Lung (tissue), 12 donors: ENCODE measurements around the gene ZNF564. TPM values are rescaled to one million over a fixed set of nuclear protein-coding genes. Genes with fewer than 3 reads are reported as not detected.
"Not testable (repeated sequence)": the region's sequence is repeated elsewhere in the genome, so short reads cannot be mapped to it uniquely, and the experiment has no call there.

ENCODE experiments used
- ATAC-seq: fragments of 200-7000 bp; cut with Tn5 transposase; one replicate; pipeline ENCODE4 v1.9.1; 2020; ENCODE audit warnings: moderate number of reproducible peaks; ENCODE audit not compliant: insufficient read depth, low FRiP score
- DNase-seq, 3 donors: peaks; one replicate each; pipeline ENCODE4 v3.0.0-alpha.2; 2013 to 2017
- H3K27ac ChIP-seq, 2 donors: one replicate each; pipeline ENCODE4 v1.5.1; 2013; ENCODE audit warnings: mild to moderate bottlenecking in 2 of 2, moderate library complexity in 2 of 2, control low read depth in 1 of 2, inconsistent platforms in 1 of 2, low read depth in 1 of 2, low read length in 1 of 2
- H3K27me3 ChIP-seq, 3 donors: one replicate each; pipeline ENCODE4 v1.5.1; 2013; ENCODE audit warnings: low read length in 2 of 3; ENCODE audit not compliant: control insufficient read depth in 3 of 3, insufficient read depth in 3 of 3
- H3K36me3 ChIP-seq, 4 donors: one replicate each; pipeline ENCODE4 v1.5.1; 2013; ENCODE audit warnings: low read length in 4 of 4, mild to moderate bottlenecking in 1 of 4, moderate library complexity in 1 of 4; ENCODE audit not compliant: control insufficient read depth in 4 of 4, insufficient read depth in 4 of 4
- H3K4me1 ChIP-seq, 5 donors: one replicate each; pipeline ENCODE4 v1.5.1; 2013; ENCODE audit warnings: low read length in 5 of 5, mild to moderate bottlenecking in 2 of 5, moderate library complexity in 1 of 5; ENCODE audit not compliant: control insufficient read depth in 5 of 5, insufficient read depth in 5 of 5
- H3K4me3 ChIP-seq: one replicate; pipeline ENCODE4 v1.5.1; 2013; ENCODE audit warnings: mild to moderate bottlenecking, control low read depth, moderate library complexity
- H3K9ac ChIP-seq, 2 donors: one replicate each; pipeline ENCODE4 v1.5.1; 2013; ENCODE audit warnings: low read length in 2 of 2, control low read depth in 1 of 2; ENCODE audit not compliant: insufficient read depth in 1 of 2
- H3K9me3 ChIP-seq, 4 donors: one replicate each; pipeline ENCODE4 v1.5.1; 2013; ENCODE audit warnings: low read length in 3 of 4, mild to moderate bottlenecking in 1 of 4, moderate library complexity in 1 of 4; ENCODE audit not compliant: control insufficient read depth in 4 of 4, insufficient read depth in 3 of 4
- WGBS, 2 donors: extraction: QIAGEN DNeasy Blood & Tissue Kit; methylation state at CpG; one replicate each; pipeline ENCODE4 v1.1.7; 2013; 5-methylcytosine and 5-hydroxymethylcytosine counted together
- polyA plus RNA-seq, 2 donors: library from polyadenylated mRNA; stranded (reverse); fragments of 200-250 nt; gene quantifications; one replicate each; pipeline ENCODE4 v1.2.1, GENCODE V29; 2013
- total RNA-seq, 2 donors: library from RNA; depleted of rRNA in 1 of 2; stranded (reverse); fragments of >200 nt in 1 of 2; gene quantifications; one replicate each; pipeline ENCODE4 v1.2.1, GENCODE V29; 2014 to 2021
- TF ChIP-seq, protein P1 (sequence below): IDR thresholded peaks from 2 replicates; pipeline ENCODE4 v1.5.1; 2012; ENCODE audit warnings: mild to moderate bottlenecking; ENCODE audit errors: control extremely low read depth, extremely low read depth
- donor health status: control.
- donor health status: control.
- donor health status: Bipolar disorder and iron deficiency.
- donor health status: healthy.
- donor health status: DM: yes; HTN: yes; CAD: no.

ZNF564 gene
- total and polyA plus RNA-seq, 4 donors, result 5.2 to 26.3 (median 8.2) TPM

DNA sequence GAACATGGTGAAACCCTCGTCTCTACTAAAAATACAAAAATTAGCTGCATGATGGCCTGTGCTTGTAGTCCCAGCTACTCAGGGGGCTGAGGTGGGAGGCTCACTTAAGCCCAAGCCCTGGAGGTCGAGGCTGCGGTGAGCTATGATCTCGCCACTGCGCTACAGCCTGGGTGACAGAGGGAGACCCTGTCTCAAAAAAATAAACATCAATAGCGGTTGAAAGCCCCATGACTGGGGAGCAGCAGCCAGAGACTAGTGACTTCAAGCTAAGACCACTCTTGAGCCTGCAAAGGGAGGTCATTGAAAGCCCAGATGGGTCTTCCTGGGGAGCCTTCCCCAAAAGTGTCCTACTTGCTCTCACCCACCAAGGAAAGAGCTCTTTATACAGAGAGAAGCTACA lies 54.8 kb downstream of the ZNF564 start:
- no peaks in the 10 kb centered on the region for H3K9me3 ChIP-seq
- no peak overlapping the region for H3K9ac ChIP-seq
- peaks cover 0 to 10% (median 0%) of the 10 kb centered on the region in 5 donors for H3K4me1 ChIP-seq
- no peaks in the 10 kb centered on the region for H3K27me3 ChIP-seq
- no peak for DNase-seq
- H3K27ac ChIP-seq, result no peak overlapping the region
- H3K36me3 ChIP-seq, result no peaks in the 10 kb centered on the region
- 88 to 94% methylated on average over 6 of the region's 6 CpGs for WGBS, 2 donors
- no peak overlapping the region for H3K4me3 ChIP-seq
- TF ChIP-seq, protein P1, sequence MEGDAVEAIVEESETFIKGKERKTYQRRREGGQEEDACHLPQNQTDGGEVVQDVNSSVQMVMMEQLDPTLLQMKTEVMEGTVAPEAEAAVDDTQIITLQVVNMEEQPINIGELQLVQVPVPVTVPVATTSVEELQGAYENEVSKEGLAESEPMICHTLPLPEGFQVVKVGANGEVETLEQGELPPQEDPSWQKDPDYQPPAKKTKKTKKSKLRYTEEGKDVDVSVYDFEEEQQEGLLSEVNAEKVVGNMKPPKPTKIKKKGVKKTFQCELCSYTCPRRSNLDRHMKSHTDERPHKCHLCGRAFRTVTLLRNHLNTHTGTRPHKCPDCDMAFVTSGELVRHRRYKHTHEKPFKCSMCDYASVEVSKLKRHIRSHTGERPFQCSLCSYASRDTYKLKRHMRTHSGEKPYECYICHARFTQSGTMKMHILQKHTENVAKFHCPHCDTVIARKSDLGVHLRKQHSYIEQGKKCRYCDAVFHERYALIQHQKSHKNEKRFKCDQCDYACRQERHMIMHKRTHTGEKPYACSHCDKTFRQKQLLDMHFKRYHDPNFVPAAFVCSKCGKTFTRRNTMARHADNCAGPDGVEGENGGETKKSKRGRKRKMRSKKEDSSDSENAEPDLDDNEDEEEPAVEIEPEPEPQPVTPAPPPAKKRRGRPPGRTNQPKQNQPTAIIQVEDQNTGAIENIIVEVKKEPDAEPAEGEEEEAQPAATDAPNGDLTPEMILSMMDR, result no peak
- ATAC-seq, result no peak

GRCh38 chr19:12495002-12495802 lies 56.1 kb downstream of the ZNF564 start:
- Histone ChIP-seq H3K9me3 (no peaks in the 10 kb centered on the region), H3K27ac (peak overlapping the region; percentile 85 to 92), H3K36me3 (no peaks in the 10 kb centered on the region), H3K4me3 (peak overlapping the region; percentile 44), H3K9ac (peak overlapping the region; percentile 83 to 94), H3K27me3 (no peaks in the 10 kb centered on the region), H3K4me1 (peaks cover 0 to 10% (median 0%) of the 10 kb centered on the region in 5 donors)
- ATAC-seq, result peak; percentile 97
- TF ChIP-seq, protein P1, result peak; percentile 32
- DNase-seq, result peak; percentile 97 to 98 (median 98)
- 1 to 3% methylated on average over 51 of the region's 51 CpGs for WGBS, 2 donors

- TF ChIP-seq, protein P1, result no peak
- H3K9ac ChIP-seq, result peak overlapping the region in 1 of 2 donors; percentile 41
- no peaks in the 10 kb centered on the region for H3K27me3 ChIP-seq
- no peak overlapping the region for H3K4me3 ChIP-seq
- peaks cover 0 to 10% (median 0%) of the 10 kb centered on the region in 5 donors for H3K4me1 ChIP-seq
- WGBS, 2 donors, result 97 to 98% methylated on average over 3 of the region's 3 CpGs
- DNase-seq, result no peak
- no peak for ATAC-seq
- H3K27ac ChIP-seq, result no peak overlapping the region
- no peaks in the 10 kb centered on the region for H3K36me3 ChIP-seq
- H3K9me3 ChIP-seq, result no peaks in the 10 kb centered on the region
These were observed 56.9 kb downstream of the ZNF564 start for GRCh38 chr19:12494260-12494860.

DNA sequence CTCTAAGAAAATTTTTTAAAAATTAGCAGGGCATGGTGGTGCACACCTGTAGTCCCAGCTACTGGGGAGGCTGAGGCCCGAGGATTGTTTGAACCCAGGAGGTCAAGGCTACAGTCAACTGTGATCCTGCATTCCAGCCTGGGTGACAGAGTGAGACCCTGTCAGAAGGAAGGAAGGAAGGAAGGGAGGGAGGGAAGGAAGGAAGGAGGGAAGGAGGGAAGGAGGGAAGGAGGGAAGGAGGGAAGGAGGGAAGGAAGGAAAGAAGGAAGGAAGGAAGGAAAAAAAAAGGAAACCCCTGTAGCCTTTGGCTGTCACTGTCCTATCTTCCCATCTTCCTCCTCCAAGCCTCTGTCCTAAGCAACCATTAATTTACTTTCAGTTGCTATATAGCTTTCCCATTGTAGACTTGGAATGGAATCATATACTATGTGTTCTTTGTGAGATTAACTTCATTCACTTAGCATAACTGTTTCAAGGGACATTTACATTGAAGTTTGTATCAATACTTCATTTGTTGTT lies 65.0 kb downstream of the ZNF564 start:
- H3K27me3 ChIP-seq, DNase-seq, H3K9me3 ChIP-seq, H3K4me3 ChIP-seq, H3K36me3 ChIP-seq, H3K9ac ChIP-seq, ATAC-seq, H3K27ac ChIP-seq: not testable (repeated sequence)
- H3K4me1 ChIP-seq, result peaks cover 0 to 20% (median 7%) of the 10 kb centered on the region in 5 donors
- WGBS, 2 donors, result 87 to 96% methylated on average over 1 of the region's 1 CpG
